ENCODE results near the gene SYT9. TPM values are rescaled to one million over a fixed set of nuclear protein-coding genes. Genes with fewer than 3 reads are reported as not detected.

The SYT9 gene
- total and polyA plus RNA-seq, 2 donors (not counting 3 experiments of a cell fraction or from before 2014, with no cell fraction given), result 0.23 TPM; not detected in 1

DNA sequence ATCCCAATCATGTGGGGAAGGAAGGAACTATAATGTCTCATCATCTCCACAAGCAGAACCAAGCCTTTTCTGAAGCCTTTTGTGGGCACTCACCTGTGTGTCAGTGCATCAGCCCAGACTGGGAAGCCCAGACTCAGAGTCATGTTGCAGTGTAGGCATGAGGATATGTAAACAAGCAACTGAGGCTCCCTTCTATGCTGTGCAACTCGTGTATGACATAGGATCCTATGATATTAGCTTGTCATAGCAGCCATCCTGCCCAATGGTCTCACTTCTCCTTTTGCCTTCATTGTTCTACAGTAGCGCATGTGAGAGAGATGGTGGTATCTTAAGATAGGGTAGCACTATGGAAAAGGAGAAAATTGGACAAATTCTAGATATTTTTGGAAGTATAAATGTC, 130.2 kb downstream of the SYT9 start:
- no peak overlapping the region for H3K4me3 ChIP-seq (replicated peaks in 1 of 3; ENCODE audit: insufficient read depth in 1 of 3, low read depth in 1 of 3, low read length in 3 of 3)
- H2AFZ ChIP-seq (ENCODE audit: low read depth, low read length), result no peak overlapping the region
- H3K79me2 ChIP-seq (ENCODE audit: control insufficient read depth, insufficient read depth, low read length), result no peaks in the 10 kb centered on the region
- H3K9ac ChIP-seq (replicated peaks; ENCODE audit: extremely low read depth, insufficient read depth, low read length), result no peak overlapping the region
- DNase-seq (ENCODE audit: low read depth, low spot score), result no peak
- H4K20me1 ChIP-seq (replicated peaks; ENCODE audit: control insufficient read depth, extremely low read depth, insufficient read depth, low read length), result no peaks in the 10 kb centered on the region
- dilution Hi-C loops (cut with MboI; ENCODE audit: extremely low pct_ligation_motif_present, low sequenced_read_pairs), result no loop called here
- H3K4me1 ChIP-seq (ENCODE audit: control insufficient read depth, extremely low read depth, insufficient read depth, low read length), result no peaks in the 10 kb centered on the region
- intact Hi-C loops (cut with micrococcal nuclease), result no loop called here
- no peak for FAIRE-seq
- POLR2A ChIA-PET, result no interaction called here
- H3K36me3 ChIP-seq (ENCODE audit: control insufficient read depth in 2 of 2, extremely low read depth in 1 of 2, insufficient read depth in 2 of 2, low read length in 2 of 2), result no peaks in the 10 kb centered on the region
- CTCF ChIA-PET, result no interaction called here
- no peak overlapping the region for H3K4me2 ChIP-seq (ENCODE audit: insufficient read depth, low read length)
- H3K27ac ChIP-seq (ENCODE audit: insufficient read depth, low read depth, low read length), result no peak overlapping the region
- no peak for TF ChIP-seq POLR2AphosphoS5 (IDR thresholded peaks at IDR 0.05; ENCODE audit: insufficient read depth, low read depth, low read length)
- TF ChIP-seq, protein P1, sequence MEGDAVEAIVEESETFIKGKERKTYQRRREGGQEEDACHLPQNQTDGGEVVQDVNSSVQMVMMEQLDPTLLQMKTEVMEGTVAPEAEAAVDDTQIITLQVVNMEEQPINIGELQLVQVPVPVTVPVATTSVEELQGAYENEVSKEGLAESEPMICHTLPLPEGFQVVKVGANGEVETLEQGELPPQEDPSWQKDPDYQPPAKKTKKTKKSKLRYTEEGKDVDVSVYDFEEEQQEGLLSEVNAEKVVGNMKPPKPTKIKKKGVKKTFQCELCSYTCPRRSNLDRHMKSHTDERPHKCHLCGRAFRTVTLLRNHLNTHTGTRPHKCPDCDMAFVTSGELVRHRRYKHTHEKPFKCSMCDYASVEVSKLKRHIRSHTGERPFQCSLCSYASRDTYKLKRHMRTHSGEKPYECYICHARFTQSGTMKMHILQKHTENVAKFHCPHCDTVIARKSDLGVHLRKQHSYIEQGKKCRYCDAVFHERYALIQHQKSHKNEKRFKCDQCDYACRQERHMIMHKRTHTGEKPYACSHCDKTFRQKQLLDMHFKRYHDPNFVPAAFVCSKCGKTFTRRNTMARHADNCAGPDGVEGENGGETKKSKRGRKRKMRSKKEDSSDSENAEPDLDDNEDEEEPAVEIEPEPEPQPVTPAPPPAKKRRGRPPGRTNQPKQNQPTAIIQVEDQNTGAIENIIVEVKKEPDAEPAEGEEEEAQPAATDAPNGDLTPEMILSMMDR (IDR thresholded peaks at IDR 0.05; ENCODE audit: extremely low read depth in 1 of 2, insufficient read depth in 1 of 2, low read depth in 1 of 2, low read length in 2 of 2), result no peak
- TF ChIP-seq GATA2 (IDR thresholded peaks at IDR 0.05; ENCODE audit: insufficient read depth, insufficient read length, low read depth, low read length), result no peak
- no peak for TF ChIP-seq EZH2 (IDR thresholded peaks at IDR 0.05; ENCODE audit: borderline replicate concordance, low read depth, low read length, severe bottlenecking)
- TF ChIP-seq FOS (IDR thresholded peaks at IDR 0.05; ENCODE audit: borderline replicate concordance, insufficient read depth, low read length), result no peak
- TF ChIP-seq, protein P2, sequence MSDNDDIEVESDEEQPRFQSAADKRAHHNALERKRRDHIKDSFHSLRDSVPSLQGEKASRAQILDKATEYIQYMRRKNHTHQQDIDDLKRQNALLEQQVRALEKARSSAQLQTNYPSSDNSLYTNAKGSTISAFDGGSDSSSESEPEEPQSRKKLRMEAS (IDR thresholded peaks at IDR 0.05; ENCODE audit: insufficient read depth, insufficient read length), result no peak
- no peak for TF ChIP-seq POLR2A (IDR thresholded peaks at IDR 0.05; ENCODE audit: low read depth, low read length)
- no peak for TF ChIP-seq MYC (IDR thresholded peaks at IDR 0.05; ENCODE audit: low read depth, low read length)
- TF ChIP-seq JUN (IDR thresholded peaks at IDR 0.05; ENCODE audit: borderline replicate concordance, insufficient read depth, insufficient read length, low read depth), result no peak
- no peaks in the 10 kb centered on the region for H3K27me3 ChIP-seq (ENCODE audit: control insufficient read depth in 2 of 2, insufficient read depth in 2 of 2, low read length in 2 of 2)
- no TSS peak for BruUV-seq (replicated peaks)
- no peaks in the 10 kb centered on the region for H3K9me3 ChIP-seq (replicated peaks; ENCODE audit: control insufficient read depth, insufficient read depth, low read length)
- no peaks in the 10 kb centered on the region for H3K9me1 ChIP-seq (replicated peaks; ENCODE audit: control insufficient read depth, extremely low read depth, insufficient read depth, low read length)

Measured in endothelial cell of umbilical vein (primary cell).